GM12891 (cell line): ENCODE measurements around the gene C15orf39.
"Not testable (repeated sequence)": the region's sequence is repeated elsewhere in the genome, so short reads cannot be mapped to it uniquely, and the experiment has no call there.

Source experiments
- DNase-seq: peaks from one replicate; pipeline ENCODE4 v3.0.0; 2011; ENCODE audit warnings: low spot score; ENCODE audit not compliant: insufficient read length
- FAIRE-seq: peaks from 2 replicates; lab custom pipeline; 2011; peaks lifted over from hg19 to GRCh38; lab: Jason Lieb, UNC
- PAX5 ChIP-seq: IDR thresholded peaks from 2 replicates; pipeline ENCODE4 v1.6.1; 2011; ENCODE audit warnings: low read length, moderate library complexity, mild to moderate bottlenecking; ENCODE audit not compliant: insufficient read depth, severe bottlenecking
- POLR2A ChIP-seq: IDR thresholded peaks from 2 replicates; pipeline ENCODE4 v1.6.1; 2011; ENCODE audit warnings: low read depth, low read length, control low read depth
- POLR2AphosphoS5 ChIP-seq: IDR thresholded peaks from 2 replicates; pipeline ENCODE4 v1.6.1; 2011; ENCODE audit warnings: low read depth, low read length, control low read depth
- POU2F2 ChIP-seq: IDR thresholded peaks from 2 replicates; pipeline ENCODE4 v1.6.1; 2011; ENCODE audit warnings: low read depth, mild to moderate bottlenecking, control low read depth, low read length, moderate library complexity
- SPI1 ChIP-seq: IDR thresholded peaks from 2 replicates; pipeline ENCODE4 v1.6.1; 2011; ENCODE audit warnings: low read depth, low read length, control low read depth
- TAF1 ChIP-seq: IDR thresholded peaks from 2 replicates; pipeline ENCODE4 v1.6.1; 2011; ENCODE audit warnings: low read depth, low read length, control low read depth

C15orf39 gene

DNA sequence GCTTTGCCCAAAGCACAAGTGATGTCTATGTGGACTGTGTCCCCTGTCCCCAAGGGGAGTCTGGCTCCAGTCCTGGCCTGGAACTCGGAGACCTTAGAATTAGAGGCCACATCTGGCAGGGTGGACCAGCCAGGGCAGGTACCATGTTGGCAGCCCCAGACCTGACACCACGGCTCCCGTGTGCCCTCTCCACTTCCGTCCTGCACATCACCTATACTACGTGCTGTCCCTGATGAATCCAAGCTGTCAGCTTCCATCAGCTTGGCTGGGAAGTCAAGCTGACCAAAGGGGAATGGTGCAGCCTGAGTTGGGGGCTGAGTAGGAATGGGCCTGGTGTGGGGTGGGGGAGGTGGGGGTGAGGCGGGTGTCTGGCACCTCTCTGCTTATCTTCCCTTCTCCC is 15.3 kb downstream of the C15orf39 start:
- no peak for FAIRE-seq
- DNase-seq = no peak
- TF ChIP-seq TAF1 (no peak), POU2F2 (no peak), POLR2A (peak; percentile 52; the same call in 1 of the 2 replicates), POLR2AphosphoS5 (peak; percentile 68; the same call in 1 of the 2 replicates)

DNA sequence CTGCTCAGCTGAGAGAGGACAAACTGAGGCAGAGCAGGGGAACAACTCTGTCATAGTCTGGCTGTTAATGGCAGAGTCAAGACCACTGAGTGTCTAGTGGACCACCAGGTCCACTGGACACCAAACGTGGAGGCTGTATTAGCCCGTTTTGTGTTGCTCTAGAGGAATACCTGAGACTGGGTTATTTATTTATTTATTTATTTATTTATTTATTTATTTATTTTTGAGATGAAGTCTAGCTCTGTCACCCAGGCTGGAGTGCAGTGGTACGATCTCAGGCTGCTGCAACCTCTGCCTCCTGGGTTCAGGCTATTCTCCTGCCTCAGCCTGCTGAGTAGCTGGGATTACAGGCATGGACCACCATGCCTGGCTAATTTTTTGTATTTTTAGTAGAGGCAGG is 15.9 kb downstream of the C15orf39 start:
- not testable (repeated sequence) for FAIRE-seq, DNase-seq

DNA sequence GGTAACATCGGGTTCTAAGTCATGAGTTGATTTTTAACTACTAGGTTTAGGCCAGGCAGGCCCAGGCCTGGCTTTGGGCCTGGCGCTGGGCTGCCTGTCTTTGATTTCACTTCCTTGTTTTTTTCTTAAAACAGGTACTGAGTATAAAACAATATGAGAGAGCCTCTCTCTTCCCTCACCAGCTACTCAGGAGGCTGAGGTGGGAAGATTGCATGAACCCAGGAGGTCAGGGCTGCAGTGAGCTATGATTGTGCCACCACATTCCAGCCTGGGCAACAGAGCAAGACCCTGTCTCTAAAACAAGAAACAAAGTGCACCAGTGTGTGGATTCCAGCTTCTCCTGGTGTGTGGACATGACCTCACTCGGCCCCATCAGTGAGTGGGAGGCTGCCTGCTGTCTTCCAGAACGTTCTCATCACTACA is 17.8 kb downstream of the C15orf39 start:
- DNase-seq = not testable (repeated sequence)
- TF ChIP-seq SPI1 (peak; percentile 71), POLR2A (0 out of 2 replicates have a peak, but pooled peaks have one; percentile 8)
- peak; percentile 65 for FAIRE-seq

DNA sequence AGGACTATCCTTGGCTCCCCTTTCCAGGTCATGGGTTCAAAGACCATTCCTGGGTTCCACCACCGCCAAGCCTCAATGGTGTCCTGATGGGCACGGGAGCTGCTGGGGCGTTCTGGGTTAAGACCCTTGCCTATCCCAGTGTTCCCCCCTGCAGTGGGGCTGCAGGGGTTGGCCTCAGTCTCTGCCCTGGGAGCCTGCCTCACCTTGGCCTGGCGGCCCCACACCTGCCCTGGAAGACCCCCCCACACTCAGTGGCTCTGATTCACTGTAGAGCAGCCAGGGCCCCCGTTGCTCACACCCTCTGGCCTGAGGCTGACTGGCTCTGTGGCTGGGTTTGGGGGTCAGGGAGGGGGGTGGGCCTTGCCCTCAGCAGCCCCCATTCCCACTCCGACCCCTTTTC is 22.0 kb downstream of the C15orf39 start:
- TF ChIP-seq PAX5 (no peak), POLR2AphosphoS5 (no peak)
- FAIRE-seq = no peak
- DNase-seq = no peak

DNA sequence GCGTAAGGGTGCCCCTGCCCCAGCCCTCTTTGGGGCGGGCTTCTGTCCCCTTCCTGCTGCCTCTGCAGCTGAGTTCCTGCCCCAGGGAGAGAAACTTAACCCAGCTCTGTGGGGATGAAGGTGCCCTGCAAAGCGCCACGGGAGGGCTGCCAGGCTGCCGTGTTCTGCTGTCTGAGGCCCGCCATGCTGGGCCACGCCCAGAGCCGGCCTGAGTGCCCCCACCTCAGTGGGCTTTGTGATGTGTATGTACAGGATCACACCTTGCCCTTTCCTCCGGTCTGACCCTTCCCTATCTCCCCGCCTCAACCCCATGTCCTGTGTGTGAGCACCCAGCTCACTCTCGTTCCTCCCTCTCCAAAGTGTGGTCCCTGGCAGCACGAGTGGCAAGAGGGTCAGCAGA is 22.6 kb downstream of the C15orf39 start:
- FAIRE-seq = no peak
- no peak for DNase-seq
- TF ChIP-seq POLR2AphosphoS5 (peak; percentile 16; the same call in 1 of the 2 replicates), POU2F2 (no peak)

DNA sequence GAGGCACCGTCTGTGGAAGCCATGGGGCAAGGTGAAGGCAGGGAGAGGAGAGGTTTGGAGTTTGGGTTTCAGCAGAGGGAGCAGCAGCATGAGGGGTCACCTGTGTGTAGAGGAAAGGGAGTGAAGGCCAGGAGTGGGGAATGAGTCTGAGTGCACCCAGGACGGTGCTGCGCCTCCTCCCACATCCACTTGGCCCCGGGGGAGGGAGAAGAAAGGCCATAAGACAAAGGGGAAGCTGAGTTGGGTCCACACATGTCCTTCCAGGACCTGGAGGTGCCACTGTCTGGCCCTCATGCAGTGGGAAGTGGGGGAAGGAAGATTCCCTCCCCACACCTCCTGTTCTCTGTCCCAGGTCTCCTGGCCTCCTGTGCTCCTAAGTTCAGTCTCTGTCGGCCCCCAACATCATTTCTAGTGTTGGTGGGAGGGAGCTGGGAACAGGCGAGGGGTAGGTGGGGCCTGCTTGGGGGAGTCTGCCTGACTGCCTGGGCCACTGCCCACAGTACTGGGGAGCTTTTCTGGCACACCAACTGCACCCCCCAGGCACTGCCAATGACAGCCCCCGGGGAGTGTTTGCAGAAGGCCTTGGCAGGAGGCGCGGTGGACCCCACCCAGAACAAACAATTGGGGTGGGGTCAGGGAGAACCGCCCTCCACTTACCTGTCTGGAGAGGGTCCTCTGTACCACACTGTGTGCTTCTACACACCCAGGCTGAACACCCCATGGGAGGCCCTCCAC is 23.6 kb downstream of the C15orf39 start:
- not testable (repeated sequence) for FAIRE-seq, DNase-seq

DNA sequence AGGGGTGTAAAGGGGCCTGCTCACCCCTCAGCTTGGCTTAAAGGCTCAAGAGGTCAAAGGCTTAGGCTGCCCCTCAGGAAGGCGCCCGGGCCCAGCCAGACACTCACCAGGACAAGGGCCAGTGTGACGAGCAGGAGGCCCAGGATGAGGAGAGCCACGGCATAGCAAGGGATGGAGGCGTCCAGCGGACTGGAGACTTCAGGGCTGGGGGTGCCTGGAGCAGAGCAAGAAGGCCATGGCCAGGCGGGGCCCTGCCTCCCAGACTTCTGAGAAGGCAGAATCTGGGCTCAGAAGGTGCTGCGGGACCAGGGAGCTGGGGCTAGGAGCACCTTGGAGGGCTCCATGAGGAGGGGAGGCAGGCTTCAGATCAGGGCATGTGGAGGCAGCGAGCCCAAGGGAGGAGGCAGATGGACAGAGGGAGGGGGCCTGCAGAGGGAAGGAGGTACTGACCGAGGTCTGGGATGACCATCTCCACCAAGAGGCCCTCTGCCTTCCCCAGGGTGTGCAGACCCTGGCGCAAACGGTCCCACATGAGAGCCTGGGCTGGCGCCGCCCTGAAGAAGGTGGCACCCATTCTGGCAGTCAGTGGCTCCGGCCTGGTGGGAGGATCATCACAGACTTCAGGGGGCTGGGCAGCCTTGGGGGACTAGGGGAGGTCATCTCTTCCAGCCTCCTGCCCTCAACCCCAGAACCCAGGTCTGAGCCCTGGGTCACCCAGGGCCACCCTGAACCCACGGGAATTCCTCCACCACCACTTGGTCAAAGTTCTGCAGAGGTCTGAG is 24.5 kb downstream of the C15orf39 start:
- no peak for TF ChIP-seq POLR2AphosphoS5
- TF ChIP-seq TAF1 = no peak
- no peak for TF ChIP-seq POLR2A
- no peak for TF ChIP-seq POU2F2
- no peak for TF ChIP-seq PAX5
- TF ChIP-seq SPI1 = no peak
- DNase-seq (no peak), FAIRE-seq (no peak)

DNA sequence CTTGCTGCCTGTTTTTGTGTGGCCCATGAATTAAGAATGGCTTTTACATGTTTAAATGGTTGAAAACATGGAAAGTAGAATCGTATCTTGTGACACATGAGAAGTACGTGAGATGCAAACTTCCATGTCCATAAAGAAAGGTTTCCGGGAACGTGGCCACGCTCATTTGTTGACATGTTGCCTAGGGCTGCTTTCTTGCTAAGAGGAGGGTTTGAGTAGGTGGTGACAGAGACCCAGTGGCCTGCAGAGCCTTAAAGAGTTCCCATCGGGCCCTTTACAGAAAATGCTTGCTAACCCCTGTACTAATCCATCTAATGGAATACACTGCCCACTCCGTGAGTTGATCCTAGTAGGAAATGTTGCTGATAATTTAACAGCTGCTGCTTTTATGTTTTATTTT is 25.4 kb downstream of the C15orf39 start:
- not testable (repeated sequence) for DNase-seq, FAIRE-seq

DNA sequence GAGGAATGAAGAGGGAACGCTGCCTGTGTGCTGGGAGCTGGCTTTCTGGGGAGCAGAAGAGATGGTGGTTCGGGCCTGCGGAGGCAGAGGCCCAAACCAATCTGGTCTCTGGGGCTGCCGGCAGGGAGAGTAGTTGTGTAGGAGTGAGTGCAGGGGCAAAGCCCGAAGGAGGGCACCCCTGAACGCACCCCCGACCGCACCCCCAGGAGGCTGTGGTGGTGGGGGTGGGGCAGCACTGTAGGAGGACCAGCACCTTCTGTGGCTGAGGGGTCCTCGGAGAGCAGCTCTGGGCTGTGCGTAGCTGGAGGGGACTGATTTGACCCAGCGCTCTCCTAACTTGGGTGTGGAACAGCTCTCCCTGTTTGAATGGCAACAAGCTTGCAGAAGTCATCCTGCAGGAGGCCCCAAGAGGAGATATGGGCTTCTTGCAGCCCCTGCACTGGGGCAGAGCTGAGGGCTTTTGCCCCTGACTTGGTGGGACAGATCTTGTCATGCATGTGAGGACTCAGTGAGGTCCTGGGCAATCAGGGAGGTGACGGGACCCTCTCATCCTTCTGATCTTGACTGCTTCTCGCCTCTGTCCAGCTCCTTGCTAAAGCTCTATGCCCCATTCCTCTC is 26.1 kb downstream of the C15orf39 start:
- TF ChIP-seq PAX5 = no peak
- TF ChIP-seq POLR2A = no peak
- no peak for TF ChIP-seq POU2F2
- TF ChIP-seq SPI1 = no peak
- no peak for TF ChIP-seq TAF1
- no peak for FAIRE-seq
- peak; percentile 6 for DNase-seq

DNA sequence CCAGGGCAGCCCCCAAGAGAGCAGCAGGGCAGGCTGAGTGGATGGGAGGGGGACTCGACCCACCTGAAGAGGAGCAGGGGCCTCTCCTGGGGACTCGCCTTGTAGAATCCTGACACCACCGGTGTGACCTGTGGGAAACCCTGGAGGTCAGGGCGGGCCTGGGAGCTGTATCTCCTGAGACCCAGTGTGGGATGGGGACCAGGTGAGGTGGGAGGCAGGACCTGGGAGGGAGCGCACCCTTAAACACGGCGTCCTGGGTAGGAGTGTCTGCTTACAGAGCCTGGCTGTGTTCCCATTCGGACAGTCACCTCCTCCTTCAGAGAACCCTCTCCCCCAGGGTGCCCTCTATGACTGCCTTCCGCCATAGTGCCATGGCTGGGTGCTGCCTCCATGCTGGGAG is 27.1 kb downstream of the C15orf39 start:
- DNase-seq (peak; percentile 11), FAIRE-seq (no peak)
- TF ChIP-seq POLR2AphosphoS5 = no peak
- TF ChIP-seq PAX5 = no peak
- TF ChIP-seq POU2F2 = no peak
- TF ChIP-seq SPI1 = no peak
- TF ChIP-seq POLR2A = no peak
- TF ChIP-seq TAF1 = no peak

DNA sequence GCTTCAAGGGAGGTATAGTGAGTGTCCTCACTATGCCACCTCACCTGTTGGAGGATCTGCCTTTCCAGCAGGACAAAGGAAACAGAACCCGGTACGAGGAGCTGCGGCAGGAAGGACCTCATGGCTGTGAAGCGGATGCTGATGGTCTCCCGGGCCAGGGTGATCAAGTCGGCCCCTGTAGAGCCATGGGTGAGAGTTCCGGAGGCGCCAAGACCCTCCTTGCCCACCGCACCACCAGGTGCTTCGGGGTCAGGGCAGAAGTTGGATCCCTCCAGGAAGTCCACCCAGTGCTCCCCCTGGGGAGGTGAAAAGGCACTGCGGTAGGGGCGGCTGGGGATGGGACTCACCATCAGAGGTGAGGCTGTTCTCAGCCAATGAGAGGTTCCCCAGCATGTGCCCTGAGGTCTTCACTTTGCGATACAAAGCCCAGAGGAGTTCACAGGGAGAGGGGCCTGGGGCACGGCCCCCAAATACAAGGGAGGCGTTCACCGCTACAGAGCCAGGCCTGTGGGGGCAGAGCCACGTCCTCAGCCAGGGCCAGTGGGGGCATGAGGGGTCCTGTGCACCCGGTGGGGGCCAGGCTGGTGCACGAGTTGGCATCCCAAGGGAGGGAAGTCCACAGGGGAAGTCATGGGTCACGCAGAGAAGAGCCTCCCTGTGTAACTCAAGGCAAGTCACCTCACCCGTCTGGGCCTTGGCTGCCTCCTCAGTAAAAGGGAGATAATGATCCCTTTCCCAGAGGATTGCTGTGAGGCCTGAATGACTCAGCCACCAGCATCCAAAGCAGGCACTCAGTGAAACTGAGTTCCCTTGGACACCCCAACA is 27.7 kb downstream of the C15orf39 start:
- TF ChIP-seq SPI1 (no peak), POU2F2 (no peak), POLR2AphosphoS5 (no peak), TAF1 (no peak), POLR2A (no peak), PAX5 (no peak)
- no peak for FAIRE-seq
- peak; percentile 5 for DNase-seq
